ENCODE results near the gene FAM187B.
"Not testable (repeated sequence)": the region's sequence is repeated elsewhere in the genome, so short reads cannot be mapped to it uniquely, and the experiment has no call there.

Gene FAM187B

GRCh38 chr19:35236638-35237400, 8.3 kb upstream of the FAM187B start:
- no peak for DNase-seq (ENCODE audit: low spot score)

GRCh38 chr19:35232912-35233311, 4.4 kb upstream of the FAM187B start:
- DNase-seq (ENCODE audit: low spot score), result no peak

- DNase-seq (ENCODE audit: low spot score), result no peak
Observed at GRCh38 chr19:35231956-35232645, 3.6 kb upstream of the FAM187B start.

GRCh38 chr19:35229601-35230000, 1.1 kb upstream of the FAM187B start:
- DNase-seq (ENCODE audit: low spot score), result no peak

- no peak for DNase-seq (ENCODE audit: low spot score)
Observed at GRCh38 chr19:35226748-35227147, 1.8 kb downstream of the FAM187B start.

- no peak for DNase-seq (ENCODE audit: low spot score)
Observed at GRCh38 chr19:35225951-35226350, 2.6 kb downstream of the FAM187B start.

GRCh38 chr19:35224681-35225571, 3.6 kb downstream of the FAM187B start:
- DNase-seq (ENCODE audit: low spot score), result no peak

- no peak for DNase-seq (ENCODE audit: low spot score)
Observed at GRCh38 chr19:35223862-35224505, 4.6 kb downstream of the FAM187B start.

GRCh38 chr19:35223084-35223790, 5.3 kb downstream of the FAM187B start:
- DNase-seq (ENCODE audit: low spot score), result no peak

- no peak for DNase-seq (ENCODE audit: low spot score)
Observed at GRCh38 chr19:35222373-35223015, 6.0 kb downstream of the FAM187B start.

- not testable (repeated sequence) for DNase-seq (ENCODE audit: low spot score)
Observed at GRCh38 chr19:35220973-35221590, 7.5 kb downstream of the FAM187B start.

GRCh38 chr19:35220315-35220921, 8.1 kb downstream of the FAM187B start:
- no peak for DNase-seq (ENCODE audit: low spot score)

- DNase-seq (ENCODE audit: low spot score), result no peak
Observed at GRCh38 chr19:35219008-35219407, 9.5 kb downstream of the FAM187B start.

- no peak for DNase-seq (ENCODE audit: low spot score)
Observed at GRCh38 chr19:35217649-35217990, 10.9 kb downstream of the FAM187B start.

GRCh38 chr19:35216833-35217648, 11.5 kb downstream of the FAM187B start:
- no peak for DNase-seq (ENCODE audit: low spot score)

- DNase-seq (ENCODE audit: low spot score), result no peak
Observed at GRCh38 chr19:35216016-35216832, 12.3 kb downstream of the FAM187B start.

GRCh38 chr19:35214766-35215422, 13.6 kb downstream of the FAM187B start:
- no peak for DNase-seq (ENCODE audit: low spot score)
